ENCODE results near the gene OMA1. TPM values are rescaled to one million over a fixed set of nuclear protein-coding genes. Genes with fewer than 3 reads are reported as not detected.

The OMA1 gene
- total and polyA plus RNA-seq, 10 of the 15 experiments (the other 5 are each of a cell fraction or from before 2014, with no cell fraction given) = 23.6 to 67.1 (median 47.1) TPM

GRCh38 chr1:58555393-58555792, 8.9 kb upstream of the OMA1 start (continued):
- no peak for TF ChIP-seq ZNF207 (IDR thresholded peaks at IDR 0.05; ENCODE audit: borderline replicate concordance)

DNA sequence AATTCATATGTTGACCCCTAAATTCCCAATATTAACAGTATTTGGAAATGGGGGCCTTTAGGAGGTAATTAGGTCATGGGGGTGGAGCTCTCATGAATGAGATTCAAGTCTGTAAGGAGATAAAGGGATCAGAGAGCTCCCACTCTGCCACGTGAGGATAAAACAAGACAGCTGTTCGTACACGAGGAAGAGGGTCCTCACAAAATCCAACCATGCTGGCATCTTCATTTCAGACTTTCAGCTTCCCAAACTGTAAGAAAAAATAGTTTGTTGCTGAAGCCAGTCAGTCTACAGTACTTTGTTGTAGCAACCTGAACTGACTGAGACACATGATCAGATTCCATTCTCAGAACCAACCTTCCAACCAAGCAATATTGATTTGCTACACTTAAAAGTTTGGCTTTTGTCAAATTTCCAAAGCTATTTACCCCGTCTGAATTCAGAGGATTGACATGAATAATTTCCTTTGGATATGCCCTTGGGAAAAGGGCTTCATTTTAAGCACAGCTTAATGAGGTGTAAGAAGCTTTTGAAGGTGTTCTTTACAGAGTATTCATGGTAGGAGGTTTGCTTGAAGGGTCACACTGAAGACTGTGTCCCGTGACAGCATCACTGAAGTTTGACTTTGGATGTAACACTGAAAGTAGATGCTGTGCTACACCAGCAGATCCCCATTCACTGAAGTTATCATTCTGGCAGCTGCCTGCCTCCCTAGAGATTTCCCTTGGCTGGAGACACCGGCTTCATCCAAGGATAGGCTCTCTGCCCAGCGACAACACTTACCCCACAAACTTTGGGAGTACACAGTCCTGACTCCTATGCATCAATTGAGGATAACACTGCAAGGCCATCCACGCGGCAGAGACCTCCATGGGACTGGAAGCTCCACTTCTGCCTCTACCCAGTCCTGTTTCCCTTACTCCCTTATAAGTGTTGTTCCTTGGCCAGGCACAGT, 4.9 kb upstream of the OMA1 start:
- DNase-seq (ENCODE audit: low read depth, low spot score) = no peak
- ChIA-PET RAD21 (ENCODE audit: unreplicated experiment) (no interaction called here), SMC1A (ENCODE audit: uncharacterized antibody, unreplicated experiment) (interaction anchor here (0.5 to 1.4 kb wide), 2 partner anchors 25 to 101 kb away, joined by 3 to 5 read pairs; no protein-coding TSS in a partner anchor), CTCF (interaction anchor here (0.6 to 1.3 kb wide), 4 partner anchors 9 to 1154 kb away, joined by 3 to 5 read pairs (median 4); no protein-coding TSS in a partner anchor), POLR2A (no interaction called here)
- Histone ChIP-seq H3K9me3 (replicated peaks; ENCODE audit: control insufficient read depth, insufficient read depth, low read length) (no peaks in the 10 kb centered on the region), H3K27ac (ENCODE audit: control insufficient read depth, insufficient read depth) (no peak overlapping the region), H3K27me3 (replicated peaks in 1 of 2; ENCODE audit: control insufficient read depth in 2 of 2, insufficient read depth in 2 of 2, low read length in 1 of 2) (no peaks in the 10 kb centered on the region), H3K36me3 (ENCODE audit: control insufficient read depth in 2 of 2, insufficient read depth in 2 of 2, low read length in 1 of 2) (no peaks in the 10 kb centered on the region), H3K4me3 (no peak overlapping the region), H4K20me1 (ENCODE audit: control insufficient read depth, insufficient read depth) (no peaks in the 10 kb centered on the region), H3K9ac (ENCODE audit: control insufficient read depth, insufficient read depth, low read length) (no peak overlapping the region), H2AFZ (ENCODE audit: control insufficient read depth, low read depth, low read length) (no peak overlapping the region), H3K4me1 (ENCODE audit: control insufficient read depth, insufficient read depth, low read length) (no peaks in the 10 kb centered on the region), H3K79me2 (ENCODE audit: control insufficient read depth, insufficient read depth, low read length) (no peaks in the 10 kb centered on the region; the same call in 1 of the 2 replicates), H3K4me2 (ENCODE audit: control insufficient read depth, insufficient read depth) (no peak overlapping the region)
- TF ChIP-seq, protein P1, sequence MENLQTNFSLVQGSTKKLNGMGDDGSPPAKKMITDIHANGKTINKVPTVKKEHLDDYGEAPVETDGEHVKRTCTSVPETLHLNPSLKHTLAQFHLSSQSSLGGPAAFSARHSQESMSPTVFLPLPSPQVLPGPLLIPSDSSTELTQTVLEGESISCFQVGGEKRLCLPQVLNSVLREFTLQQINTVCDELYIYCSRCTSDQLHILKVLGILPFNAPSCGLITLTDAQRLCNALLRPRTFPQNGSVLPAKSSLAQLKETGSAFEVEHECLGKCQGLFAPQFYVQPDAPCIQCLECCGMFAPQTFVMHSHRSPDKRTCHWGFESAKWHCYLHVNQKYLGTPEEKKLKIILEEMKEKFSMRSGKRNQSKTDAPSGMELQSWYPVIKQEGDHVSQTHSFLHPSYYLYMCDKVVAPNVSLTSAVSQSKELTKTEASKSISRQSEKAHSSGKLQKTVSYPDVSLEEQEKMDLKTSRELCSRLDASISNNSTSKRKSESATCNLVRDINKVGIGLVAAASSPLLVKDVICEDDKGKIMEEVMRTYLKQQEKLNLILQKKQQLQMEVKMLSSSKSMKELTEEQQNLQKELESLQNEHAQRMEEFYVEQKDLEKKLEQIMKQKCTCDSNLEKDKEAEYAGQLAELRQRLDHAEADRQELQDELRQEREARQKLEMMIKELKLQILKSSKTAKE (IDR thresholded peaks at IDR 0.05; ENCODE audit: low read depth, poor library complexity, severe bottlenecking) = no peak
- TF ChIP-seq MTA2 (IDR thresholded peaks at IDR 0.05; ENCODE audit: low read depth) (no peak), ZSCAN29 (IDR thresholded peaks at IDR 0.05) (no peak), CBX3 (IDR thresholded peaks at IDR 0.05; ENCODE audit: borderline replicate concordance, low read depth) (no peak), SMAD5 (IDR thresholded peaks at IDR 0.05; ENCODE audit: low read depth) (no peak), MAX (IDR thresholded peaks at IDR 0.05; ENCODE audit: low read depth, low read length) (no peak), STAT1 (conservative IDR thresholded peaks at IDR 0.05) (no peak), ZNF217 (IDR thresholded peaks at IDR 0.05) (no peak)
- TF ChIP-seq, protein P2, sequence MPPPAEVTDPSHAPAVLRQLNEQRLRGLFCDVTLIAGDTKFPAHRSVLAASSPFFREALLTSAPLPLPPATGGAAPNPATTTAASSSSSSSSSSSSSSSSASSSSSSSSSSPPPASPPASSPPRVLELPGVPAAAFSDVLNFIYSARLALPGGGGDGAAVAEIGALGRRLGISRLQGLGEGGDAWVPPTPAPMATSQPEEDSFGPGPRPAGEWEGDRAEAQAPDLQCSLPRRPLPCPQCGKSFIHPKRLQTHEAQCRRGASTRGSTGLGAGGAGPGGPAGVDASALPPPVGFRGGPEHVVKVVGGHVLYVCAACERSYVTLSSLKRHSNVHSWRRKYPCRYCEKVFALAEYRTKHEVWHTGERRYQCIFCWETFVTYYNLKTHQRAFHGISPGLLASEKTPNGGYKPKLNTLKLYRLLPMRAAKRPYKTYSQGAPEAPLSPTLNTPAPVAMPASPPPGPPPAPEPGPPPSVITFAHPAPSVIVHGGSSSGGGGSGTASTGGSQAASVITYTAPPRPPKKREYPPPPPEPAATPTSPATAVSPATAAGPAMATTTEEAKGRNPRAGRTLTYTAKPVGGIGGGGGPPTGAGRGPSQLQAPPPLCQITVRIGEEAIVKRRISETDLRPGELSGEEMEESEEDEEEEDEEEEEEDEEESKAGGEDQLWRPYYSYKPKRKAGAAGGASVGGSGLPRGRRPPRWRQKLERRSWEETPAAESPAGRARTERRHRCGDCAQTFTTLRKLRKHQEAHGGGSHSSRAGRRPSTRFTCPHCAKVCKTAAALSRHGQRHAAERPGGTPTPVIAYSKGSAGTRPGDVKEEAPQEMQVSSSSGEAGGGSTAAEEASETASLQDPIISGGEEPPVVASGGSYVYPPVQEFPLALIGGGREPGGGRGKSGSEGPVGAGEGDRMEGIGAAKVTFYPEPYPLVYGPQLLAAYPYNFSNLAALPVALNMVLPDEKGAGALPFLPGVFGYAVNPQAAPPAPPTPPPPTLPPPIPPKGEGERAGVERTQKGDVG (CRISPR knock-in tag; IDR thresholded peaks at IDR 0.05) = no peak
- WGBS (ENCODE audit: insufficient coverage, insufficient replicate concordance, low lambda C conversion rate, missing lambda C conversion rate) = 65% methylated on average over 9 of the region's 9 CpGs
- in situ Hi-C loops (cut with MboI) = loop anchor here (25.0 kb wide), 1 partner anchor 1714 kb away; no protein-coding TSS in a partner anchor
- no TSS peak for BruUV-seq (replicated peaks)
- intact Hi-C loops (cut with micrococcal nuclease; ENCODE audit: unreplicated experiment) = no loop called here
- FAIRE-seq = no peak
- no peak for ATAC-seq

All from GM12878 (cell line).